K562 (cell line): ENCODE data around the gene CNKSR3. TPM values are rescaled to one million over a fixed set of nuclear protein-coding genes. Genes with fewer than 3 reads are reported as not detected.
A peak's percentile ranks its signal among the peaks of the same experiment; 100 is the strongest.

Source experiments
- CBX1 ChIP-seq: sonication (generic); IDR thresholded peaks from 2 replicates; pipeline ENCODE4 v1.6.1; 2016; ENCODE audit warnings: antibody characterized with exemption, low read depth, mild to moderate bottlenecking
- CEBPB ChIP-seq: fragments of 450-650 bp; IDR thresholded peaks from 2 replicates; pipeline ENCODE4 v1.6.1; 2016; ENCODE audit warnings: missing genetic modification characterization, missing compliant biosample characterization
- ETV1 ChIP-seq: fragments of 450-650 bp; conservative IDR thresholded peaks from 2 replicates; pipeline ENCODE4 v1.6.1; 2016; ENCODE audit warnings: missing genetic modification characterization, control low read depth, low read depth, missing compliant biosample characterization
- FOXP1 ChIP-seq: sonication (generic); formaldehyde crosslinking; IDR thresholded peaks from 2 replicates; pipeline ENCODE4 v1.8.0; 2022; ENCODE audit warnings: mild to moderate bottlenecking, missing genetic modification reagents
- FUS ChIP-seq: fragments of 200-400 bp; formaldehyde crosslinking; optimal IDR thresholded peaks from 2 replicates; pipeline ENCODE3; 2017; ENCODE audit warnings: low read depth, low read length
- GABPB1 ChIP-seq: sonication (generic); formaldehyde crosslinking; IDR thresholded peaks from 2 replicates; pipeline ENCODE4 v1.8.0; 2022; ENCODE audit warnings: mild to moderate bottlenecking, missing genetic modification reagents
- GATA2 ChIP-seq: sonication (generic); formaldehyde crosslinking; IDR thresholded peaks from 2 replicates; pipeline ENCODE4 v1.4.0; 2020; ENCODE audit warnings: mild to moderate bottlenecking, missing genetic modification reagents
- GATAD2A ChIP-seq: fragments of 450-650 bp; IDR thresholded peaks from 2 replicates; pipeline ENCODE4 v1.6.1; 2017
- HDAC8 ChIP-seq: fragments of 450-650 bp; IDR thresholded peaks from 2 replicates; pipeline ENCODE4 v1.6.1; 2016; ENCODE audit warnings: mild to moderate bottlenecking, missing genetic modification characterization, moderate library complexity, missing compliant biosample characterization
- HNRNPL ChIP-seq: fragments of 200-400 bp; formaldehyde crosslinking; IDR thresholded peaks from 2 replicates; pipeline ENCODE4 v1.6.1; 2017; ENCODE audit warnings: low read depth, mild to moderate bottlenecking, low read length
- ILF3 ChIP-seq: fragments of 450-650 bp; IDR thresholded peaks from 2 replicates; pipeline ENCODE4 v1.6.1; 2018; ENCODE audit warnings: antibody characterized with exemption, mild to moderate bottlenecking, moderate library complexity, borderline replicate concordance
- KDM4B ChIP-seq, 2 experiments: fragments of 450-650 bp in 1 of 2; sonication (generic) in 1 of 2; IDR thresholded peaks; 2 replicates each; pipeline ENCODE4 v1.6.1; 2016 to 2017; ENCODE audit warnings: borderline replicate concordance in 2 of 2, antibody characterized with exemption in 1 of 2, low read depth in 1 of 2, mild to moderate bottlenecking in 1 of 2
- KDM5B ChIP-seq: fragments of 200-600 bp; sonication (generic); IDR thresholded peaks from 2 replicates; pipeline ENCODE4 v1.6.1; 2012; ENCODE audit warnings: low read depth, mild to moderate bottlenecking, moderate library complexity, low read length, control low read depth, inconsistent platforms; ENCODE audit not compliant: insufficient replicate concordance
- NCOA1 ChIP-seq: fragments of 450-650 bp; IDR thresholded peaks from 2 replicates; pipeline ENCODE4 v1.6.1; 2016; ENCODE audit warnings: low read depth
- NCOA2 ChIP-seq, 2 experiments: fragments of 450-650 bp; IDR thresholded peaks; 2 replicates each; pipeline ENCODE4 v1.6.1; 2018; ENCODE audit warnings: mild to moderate bottlenecking in 2 of 2, moderate library complexity in 1 of 2; ENCODE audit not compliant: partially characterized antibody in 2 of 2
- PPARD ChIP-seq: fragments of 250-450 bp; sonication (Bioruptor Pico); IDR thresholded peaks from 2 replicates; pipeline ENCODE4 v1.8.0; 2022; ENCODE audit warnings: inconsistent platforms, mild to moderate bottlenecking, moderate library complexity
- PURB ChIP-seq: sonication (generic); formaldehyde crosslinking; IDR thresholded peaks from 2 replicates; pipeline ENCODE4 v1.9.0; 2021; ENCODE audit warnings: low read depth, mild to moderate bottlenecking, missing genetic modification reagents
- RBFOX2 ChIP-seq: fragments of 200-400 bp; formaldehyde crosslinking; IDR thresholded peaks from 2 replicates; pipeline ENCODE4 v1.6.1; 2017; ENCODE audit warnings: low read depth, mild to moderate bottlenecking, low read length, moderate library complexity
- SUPT5H ChIP-seq: fragments of 450-650 bp; IDR thresholded peaks from 2 replicates; pipeline ENCODE4 v1.6.1; 2016
- TAL1 ChIP-seq: fragments of 450-650 bp; IDR thresholded peaks from 2 replicates; pipeline ENCODE4 v1.6.1; 2016; ENCODE audit warnings: mild to moderate bottlenecking
- ZBTB1 ChIP-seq: sonication (generic); formaldehyde crosslinking; IDR thresholded peaks from 2 replicates; pipeline ENCODE4 v1.8.1; 2023; ENCODE audit warnings: missing genetic modification reagents, low read depth, mild to moderate bottlenecking, borderline replicate concordance
- ZFP30 ChIP-seq: fragments of 250-450 bp; sonication (Bioruptor Pico); IDR thresholded peaks from 2 replicates; pipeline ENCODE4 v1.8.0; 2022; ENCODE audit warnings: moderate library complexity, mild to moderate bottlenecking, inconsistent platforms, borderline replicate concordance
- ZNF133 ChIP-seq: fragments of 250-450 bp; sonication (Bioruptor Pico); IDR thresholded peaks from 2 replicates; pipeline ENCODE4 v1.4.0; 2020; ENCODE audit warnings: mild to moderate bottlenecking
- polyA plus RNA-seq, 8 experiments: library from polyadenylated mRNA; depleted of rRNA in 4 of 8; stranded (reverse) in 5 of 8; unstranded in 3 of 8; fragments of >200 nt; fragmentation: Nextera tagmentation in 2 of 8; fragmentation: Illumina TruSeq in 1 of 8; extraction: Ambion mirVana in 2 of 8; extraction: Trizol in 1 of 8; gene quantifications; 2 replicates each; pipeline versions ENCODE4 v1.2.1 to v1.2.3, GENCODE V29; 2011 to 2014; ENCODE audit warnings: inconsistent platforms in 1 of 8, missing spikeins in 1 of 8
- total RNA-seq, 7 experiments: library from RNA; depleted of rRNA in 6 of 7; stranded (reverse); fragments of >200 nt in 6 of 7; fragmentation: Illumina TruSeq in 2 of 7; extraction: Trizol in 2 of 7; gene quantifications; 2 replicates each; pipeline versions ENCODE4 v1.2.1 to v1.2.3, GENCODE V29; 2011 to 2021; ENCODE audit warnings: low replicate concordance in 1 of 7
- TF ChIP-seq, protein P1 (sequence below): fragments of 450-650 bp; formaldehyde crosslinking; IDR thresholded peaks from 2 replicates; pipeline ENCODE4 v1.4.0; 2020; ENCODE audit warnings: mild to moderate bottlenecking, moderate library complexity
- TF ChIP-seq, protein P2 (sequence below): fragments of 250-450 bp; sonication (Bioruptor Pico); IDR thresholded peaks from 2 replicates; pipeline ENCODE4 v1.5.0; 2022; ENCODE audit warnings: mild to moderate bottlenecking
- TF ChIP-seq, protein P3 (sequence below): sonication (generic); formaldehyde crosslinking; IDR thresholded peaks from 2 replicates; pipeline ENCODE4 v1.8.1; 2023; ENCODE audit warnings: mild to moderate bottlenecking, missing genetic modification reagents

CNKSR3 gene
- total and polyA plus RNA-seq, 9 of the 15 experiments (the other 6 are each of a cell fraction or from before 2014, with no cell fraction given): 4.5 to 29.6 (median 9.5) TPM

DNA sequence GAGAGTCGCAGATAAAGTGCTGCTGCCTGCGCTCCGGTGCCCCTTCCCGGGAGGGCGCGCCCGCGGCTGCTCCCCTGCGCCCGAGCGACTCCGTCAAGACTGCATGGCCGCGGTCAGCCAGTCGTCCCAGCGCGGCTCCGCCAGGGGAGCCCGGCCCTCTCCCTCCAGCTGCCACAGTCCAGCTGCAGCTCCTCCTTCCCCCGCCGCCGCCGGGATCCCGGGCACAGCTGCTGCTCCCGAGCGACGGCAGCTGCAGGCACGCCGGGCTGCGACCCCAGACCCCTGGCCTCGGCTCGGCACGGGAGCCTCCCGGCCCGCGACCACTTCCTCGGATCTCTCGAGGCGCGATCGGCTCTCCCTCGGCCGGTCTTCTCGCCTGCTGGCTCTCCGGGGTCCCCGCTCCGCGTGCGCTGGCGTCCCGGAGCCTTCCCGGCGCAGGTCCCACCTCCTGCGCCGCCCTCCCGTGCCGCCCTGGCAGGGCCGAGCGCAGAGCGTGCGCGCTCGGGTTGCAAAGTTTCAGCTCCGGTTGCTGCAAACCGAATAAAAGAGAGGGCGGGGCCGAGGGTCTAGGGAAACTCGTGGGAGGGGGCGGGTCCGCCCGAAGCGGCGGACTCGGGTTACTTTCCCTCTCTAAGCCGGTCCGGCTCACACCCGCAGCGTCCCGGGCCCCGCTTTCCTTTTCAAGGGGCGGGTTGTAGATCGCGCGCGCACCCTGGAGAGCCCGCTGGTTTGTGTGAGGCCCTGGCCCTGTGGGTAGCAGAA lies at the start of gene CNKSR3 (continued):
- TF ChIP-seq, protein P1, sequence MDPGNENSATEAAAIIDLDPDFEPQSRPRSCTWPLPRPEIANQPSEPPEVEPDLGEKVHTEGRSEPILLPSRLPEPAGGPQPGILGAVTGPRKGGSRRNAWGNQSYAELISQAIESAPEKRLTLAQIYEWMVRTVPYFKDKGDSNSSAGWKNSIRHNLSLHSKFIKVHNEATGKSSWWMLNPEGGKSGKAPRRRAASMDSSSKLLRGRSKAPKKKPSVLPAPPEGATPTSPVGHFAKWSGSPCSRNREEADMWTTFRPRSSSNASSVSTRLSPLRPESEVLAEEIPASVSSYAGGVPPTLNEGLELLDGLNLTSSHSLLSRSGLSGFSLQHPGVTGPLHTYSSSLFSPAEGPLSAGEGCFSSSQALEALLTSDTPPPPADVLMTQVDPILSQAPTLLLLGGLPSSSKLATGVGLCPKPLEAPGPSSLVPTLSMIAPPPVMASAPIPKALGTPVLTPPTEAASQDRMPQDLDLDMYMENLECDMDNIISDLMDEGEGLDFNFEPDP (CRISPR knock-in tag): no peak
- TF ChIP-seq ZNF133 (no peak), TAL1 (no peak), FOXP1 (CRISPR knock-in tag) (no peak), FUS (peak; percentile 54), CBX1 (peak; percentile 61; the same call in 1 of the 2 replicates), HNRNPL (peak; percentile 80), SUPT5H (peak; percentile 61; the same call in 1 of the 2 replicates), RBFOX2 (peak; percentile 89), PURB (CRISPR knock-in tag) (no peak), GATA2 (CRISPR knock-in tag) (no peak), ETV1 (no peak), ILF3 (no peak), PPARD (no peak), ZBTB1 (CRISPR knock-in tag) (no peak), KDM5B (peak; percentile 45), NCOA2 (IDR thresholded peaks at IDR 0.05; ENCODE audit: partially characterized antibody in 2 of 2) (no peak), HDAC8 (tag) (no peak), NCOA1 (0 out of 2 replicates have a peak, but pooled peaks have one; percentile 47), GABPB1 (CRISPR knock-in tag) (peak; percentile 51; the same call in 1 of the 2 replicates), ZFP30 (CRISPR knock-in tag) (no peak), CEBPB (tag) (no peak), KDM4B (IDR thresholded peaks at IDR 0.05; ENCODE audit: borderline replicate concordance in 2 of 2, low read depth in 1 of 2) (no peak), GATAD2A (peak; percentile 62; the same call in 1 of the 2 replicates)
- TF ChIP-seq, protein P2, sequence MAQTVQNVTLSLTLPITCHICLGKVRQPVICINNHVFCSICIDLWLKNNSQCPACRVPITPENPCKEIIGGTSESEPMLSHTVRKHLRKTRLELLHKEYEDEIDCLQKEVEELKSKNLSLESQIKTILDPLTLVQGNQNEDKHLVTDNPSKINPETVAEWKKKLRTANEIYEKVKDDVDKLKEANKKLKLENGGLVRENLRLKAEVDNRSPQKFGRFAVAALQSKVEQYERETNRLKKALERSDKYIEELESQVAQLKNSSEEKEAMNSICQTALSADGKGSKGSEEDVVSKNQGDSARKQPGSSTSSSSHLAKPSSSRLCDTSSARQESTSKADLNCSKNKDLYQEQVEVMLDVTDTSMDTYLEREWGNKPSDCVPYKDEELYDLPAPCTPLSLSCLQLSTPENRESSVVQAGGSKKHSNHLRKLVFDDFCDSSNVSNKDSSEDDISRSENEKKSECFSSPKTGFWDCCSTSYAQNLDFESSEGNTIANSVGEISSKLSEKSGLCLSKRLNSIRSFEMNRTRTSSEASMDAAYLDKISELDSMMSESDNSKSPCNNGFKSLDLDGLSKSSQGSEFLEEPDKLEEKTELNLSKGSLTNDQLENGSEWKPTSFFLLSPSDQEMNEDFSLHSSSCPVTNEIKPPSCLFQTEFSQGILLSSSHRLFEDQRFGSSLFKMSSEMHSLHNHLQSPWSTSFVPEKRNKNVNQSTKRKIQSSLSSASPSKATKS (CRISPR knock-in tag): no peak
- TF ChIP-seq, protein P3, sequence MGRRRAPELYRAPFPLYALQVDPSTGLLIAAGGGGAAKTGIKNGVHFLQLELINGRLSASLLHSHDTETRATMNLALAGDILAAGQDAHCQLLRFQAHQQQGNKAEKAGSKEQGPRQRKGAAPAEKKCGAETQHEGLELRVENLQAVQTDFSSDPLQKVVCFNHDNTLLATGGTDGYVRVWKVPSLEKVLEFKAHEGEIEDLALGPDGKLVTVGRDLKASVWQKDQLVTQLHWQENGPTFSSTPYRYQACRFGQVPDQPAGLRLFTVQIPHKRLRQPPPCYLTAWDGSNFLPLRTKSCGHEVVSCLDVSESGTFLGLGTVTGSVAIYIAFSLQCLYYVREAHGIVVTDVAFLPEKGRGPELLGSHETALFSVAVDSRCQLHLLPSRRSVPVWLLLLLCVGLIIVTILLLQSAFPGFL (CRISPR knock-in tag): no peak
